ENCODE data around the gene TMTC4.

Gene TMTC4

GRCh38 chr13:100674572-100674871 is at the start of gene TMTC4:
TMTC4 (minus strand) TSS chr13:100674795; CDS start chr13:100670362, 4,433 bp downstream.
- H3K4me3 ChIP-seq (ENCODE audit: low read depth, low read length), result peak within 1 kb of the TSS; percentile 73
- no peaks in the 10 kb centered on the region for H3K27me3 ChIP-seq (ENCODE audit: control insufficient read depth, insufficient read depth, low read length)
- peak within 1 kb of the TSS; percentile 51 for H3K27ac ChIP-seq
- H2AFZ ChIP-seq, result peak within 1 kb of the TSS; percentile 85
- H3K4me1 ChIP-seq, result no peaks in the 10 kb centered on the region
- H3K9me3 ChIP-seq (ENCODE audit: control insufficient read depth, low read length), result no peaks in the 10 kb centered on the region
- H3K9ac ChIP-seq, result no peak within 1 kb of the TSS
- no peak for TF ChIP-seq CTCF (IDR thresholded peaks at IDR 0.05)
- peak within 1 kb of the TSS; percentile 96 for H3K4me2 ChIP-seq (ENCODE audit: low read length)
- H3K36me3 ChIP-seq (ENCODE audit: control insufficient read depth, insufficient read depth, low read length), result no peaks in the 10 kb centered on the region
- H3K79me2 ChIP-seq, result no peaks in the 10 kb centered on the region

GRCh38 chr13:100722517-100722916 is 47.9 kb upstream of the TMTC4 start:
- no peak overlapping the region for H3K4me3 ChIP-seq (ENCODE audit: low read depth, low read length)
- no peaks in the 10 kb centered on the region for H3K4me1 ChIP-seq
- H2AFZ ChIP-seq, result no peak overlapping the region
- H3K4me2 ChIP-seq (ENCODE audit: low read length), result no peak overlapping the region
- H3K27me3 ChIP-seq (ENCODE audit: control insufficient read depth, insufficient read depth, low read length), result no peaks in the 10 kb centered on the region
- H3K79me2 ChIP-seq, result no peaks in the 10 kb centered on the region
- H3K9ac ChIP-seq, result no peak overlapping the region
- TF ChIP-seq CTCF (IDR thresholded peaks at IDR 0.05), result no peak
- no peaks in the 10 kb centered on the region for H3K36me3 ChIP-seq (ENCODE audit: control insufficient read depth, insufficient read depth, low read length)
- no peak overlapping the region for H3K27ac ChIP-seq
- H3K9me3 ChIP-seq (ENCODE audit: control insufficient read depth, low read length), result no peaks in the 10 kb centered on the region

GRCh38 chr13:100721885-100722512 is 47.4 kb upstream of the TMTC4 start:
- H3K4me1 ChIP-seq, result no peaks in the 10 kb centered on the region
- H3K27ac ChIP-seq, result no peak overlapping the region
- no peak overlapping the region for H3K4me2 ChIP-seq (ENCODE audit: low read length)
- H3K9ac ChIP-seq, result no peak overlapping the region
- H3K4me3 ChIP-seq (ENCODE audit: low read depth, low read length), result no peak overlapping the region
- H3K79me2 ChIP-seq, result no peaks in the 10 kb centered on the region
- H2AFZ ChIP-seq, result no peak overlapping the region
- no peaks in the 10 kb centered on the region for H3K9me3 ChIP-seq (ENCODE audit: control insufficient read depth, low read length)
- no peaks in the 10 kb centered on the region for H3K36me3 ChIP-seq (ENCODE audit: control insufficient read depth, insufficient read depth, low read length)
- H3K27me3 ChIP-seq (ENCODE audit: control insufficient read depth, insufficient read depth, low read length), result no peaks in the 10 kb centered on the region
- peak; percentile 35 for TF ChIP-seq CTCF (IDR thresholded peaks at IDR 0.05)

- no peak overlapping the region for H3K4me3 ChIP-seq (ENCODE audit: low read depth, low read length)
- H3K27me3 ChIP-seq (ENCODE audit: control insufficient read depth, insufficient read depth, low read length), result no peaks in the 10 kb centered on the region
- no peak overlapping the region for H3K9ac ChIP-seq
- no peak overlapping the region for H3K27ac ChIP-seq
- H3K4me2 ChIP-seq (ENCODE audit: low read length), result no peak overlapping the region
- H3K4me1 ChIP-seq, result no peaks in the 10 kb centered on the region
- no peaks in the 10 kb centered on the region for H3K36me3 ChIP-seq (ENCODE audit: control insufficient read depth, insufficient read depth, low read length)
- TF ChIP-seq CTCF (IDR thresholded peaks at IDR 0.05), result no peak
- H2AFZ ChIP-seq, result no peak overlapping the region
- no peaks in the 10 kb centered on the region for H3K79me2 ChIP-seq
- no peaks in the 10 kb centered on the region for H3K9me3 ChIP-seq (ENCODE audit: control insufficient read depth, low read length)
Measured at GRCh38 chr13:100715604-100716003, 41.0 kb upstream of the TMTC4 start.

GRCh38 chr13:100714478-100714877 is 39.9 kb upstream of the TMTC4 start:
- TF ChIP-seq CTCF (IDR thresholded peaks at IDR 0.05), result no peak
- H3K36me3 ChIP-seq (ENCODE audit: control insufficient read depth, insufficient read depth, low read length), result no peaks in the 10 kb centered on the region
- H3K27ac ChIP-seq, result no peak overlapping the region
- no peak overlapping the region for H2AFZ ChIP-seq
- no peaks in the 10 kb centered on the region for H3K27me3 ChIP-seq (ENCODE audit: control insufficient read depth, insufficient read depth, low read length)
- no peak overlapping the region for H3K4me3 ChIP-seq (ENCODE audit: low read depth, low read length)
- H3K79me2 ChIP-seq, result no peaks in the 10 kb centered on the region
- no peaks in the 10 kb centered on the region for H3K4me1 ChIP-seq
- no peaks in the 10 kb centered on the region for H3K9me3 ChIP-seq (ENCODE audit: control insufficient read depth, low read length)
- no peak overlapping the region for H3K9ac ChIP-seq
- no peak overlapping the region for H3K4me2 ChIP-seq (ENCODE audit: low read length)

All from parathyroid adenoma (tissue), 2 donors.